AG04449 (cell line): ENCODE measurements around the gene MTMR1.

Experiments
- CTCF ChIA-PET: fragments of 350-600 bp; formaldehyde crosslinking; extraction: SDS; loops from one replicate; lab custom pipeline; 2021; ENCODE audit warnings: antibody characterized with exemption; lab: Yijun Ruan, JAX
- POLR2A ChIA-PET: fragments of 400-600, 350-600 bp; formaldehyde crosslinking; extraction: SDS; loops from one replicate; lab custom pipeline; 2020; ENCODE audit warnings: antibody characterized with exemption, inconsistent platforms; lab: Yijun Ruan, JAX
- DNase-seq: peaks from one replicate; pipeline ENCODE4 v3.0.0-alpha.2; 2010; ENCODE audit warnings: low read depth, low spot score
- H3K4me3 ChIP-seq: 2 replicates; pipeline ENCODE4 v1.5.1; 2011; ENCODE audit warnings: low read depth, mild to moderate bottlenecking, control low read depth, low read length
- TF ChIP-seq, protein P1 (sequence below): IDR thresholded peaks from one replicate; pipeline ENCODE4 v1.5.1; 2011; ENCODE audit warnings: mild to moderate bottlenecking, moderate library complexity, low read length, control low read depth, inconsistent platforms; ENCODE audit not compliant: insufficient read depth; ENCODE audit errors: missing control alignments

MTMR1 gene

DNA sequence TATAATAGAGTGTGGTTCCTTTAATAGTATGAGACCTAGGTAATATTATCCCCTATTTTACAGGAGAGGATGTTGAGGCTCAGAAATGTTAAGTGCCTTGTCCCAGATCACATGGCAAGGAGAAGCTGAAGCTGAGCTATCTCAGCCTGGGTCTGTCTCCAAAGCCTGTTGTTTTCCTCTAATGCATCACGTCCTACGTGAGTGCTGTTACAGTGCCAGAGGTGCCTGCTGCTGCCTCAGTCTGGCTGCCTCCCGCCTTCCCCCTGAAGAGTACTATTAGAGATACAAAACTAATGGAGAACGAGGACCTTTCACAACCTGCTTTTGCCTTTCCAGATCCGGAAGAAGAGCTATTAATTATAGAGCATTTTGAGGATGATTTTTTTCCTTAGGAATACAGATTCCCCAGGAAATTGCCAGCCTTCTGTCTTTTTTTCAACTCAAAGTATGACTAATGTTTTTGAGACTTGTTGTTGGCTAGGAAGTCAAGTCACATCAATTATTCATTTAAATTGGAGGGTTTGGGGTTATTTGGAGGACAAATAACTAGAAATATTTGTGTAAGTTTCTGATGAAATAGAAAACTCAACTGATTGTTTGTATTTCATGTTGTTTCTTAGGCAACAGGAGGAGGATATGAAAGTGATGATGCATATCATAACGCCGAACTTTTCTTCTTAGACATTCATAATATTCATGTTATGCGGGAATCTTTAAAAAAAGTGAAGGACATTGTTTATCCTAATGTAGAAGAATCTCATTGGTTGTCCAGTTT is 43.9 kb upstream of the MTMR1 start:
- POLR2A ChIA-PET = no interaction called here
- TF ChIP-seq, protein P1, sequence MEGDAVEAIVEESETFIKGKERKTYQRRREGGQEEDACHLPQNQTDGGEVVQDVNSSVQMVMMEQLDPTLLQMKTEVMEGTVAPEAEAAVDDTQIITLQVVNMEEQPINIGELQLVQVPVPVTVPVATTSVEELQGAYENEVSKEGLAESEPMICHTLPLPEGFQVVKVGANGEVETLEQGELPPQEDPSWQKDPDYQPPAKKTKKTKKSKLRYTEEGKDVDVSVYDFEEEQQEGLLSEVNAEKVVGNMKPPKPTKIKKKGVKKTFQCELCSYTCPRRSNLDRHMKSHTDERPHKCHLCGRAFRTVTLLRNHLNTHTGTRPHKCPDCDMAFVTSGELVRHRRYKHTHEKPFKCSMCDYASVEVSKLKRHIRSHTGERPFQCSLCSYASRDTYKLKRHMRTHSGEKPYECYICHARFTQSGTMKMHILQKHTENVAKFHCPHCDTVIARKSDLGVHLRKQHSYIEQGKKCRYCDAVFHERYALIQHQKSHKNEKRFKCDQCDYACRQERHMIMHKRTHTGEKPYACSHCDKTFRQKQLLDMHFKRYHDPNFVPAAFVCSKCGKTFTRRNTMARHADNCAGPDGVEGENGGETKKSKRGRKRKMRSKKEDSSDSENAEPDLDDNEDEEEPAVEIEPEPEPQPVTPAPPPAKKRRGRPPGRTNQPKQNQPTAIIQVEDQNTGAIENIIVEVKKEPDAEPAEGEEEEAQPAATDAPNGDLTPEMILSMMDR = no peak
- no peak overlapping the region for H3K4me3 ChIP-seq
- CTCF ChIA-PET = interaction anchor here (0.9 kb wide), 2 partner anchors 9 to 11 kb away, joined by 3 to 4 read pairs; no protein-coding TSS in a partner anchor
- peak; percentile 2 for DNase-seq

DNA sequence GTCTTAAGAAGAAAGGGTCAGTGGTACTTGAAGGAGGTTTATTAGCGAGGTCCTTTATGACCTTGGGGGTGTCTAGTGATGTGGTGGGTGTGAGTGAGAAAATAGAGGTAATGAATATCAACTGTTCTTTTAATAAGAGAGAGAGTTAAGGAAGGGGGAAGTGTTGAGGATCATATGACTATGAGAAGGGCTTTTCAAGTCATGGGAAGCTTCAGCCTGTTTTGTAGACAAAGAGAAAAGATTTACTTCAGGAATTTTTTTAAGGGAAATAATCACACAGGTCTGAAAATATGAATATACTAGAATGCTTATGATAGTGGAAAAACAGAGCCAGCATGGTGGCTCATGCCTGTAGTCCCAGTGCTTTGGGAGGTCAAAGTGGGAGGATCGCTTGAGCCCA is 41.3 kb upstream of the MTMR1 start:
- ChIA-PET POLR2A (no interaction called here), CTCF (no interaction called here)
- TF ChIP-seq, protein P1 = no peak
- no peak overlapping the region for H3K4me3 ChIP-seq
- no peak for DNase-seq

DNA sequence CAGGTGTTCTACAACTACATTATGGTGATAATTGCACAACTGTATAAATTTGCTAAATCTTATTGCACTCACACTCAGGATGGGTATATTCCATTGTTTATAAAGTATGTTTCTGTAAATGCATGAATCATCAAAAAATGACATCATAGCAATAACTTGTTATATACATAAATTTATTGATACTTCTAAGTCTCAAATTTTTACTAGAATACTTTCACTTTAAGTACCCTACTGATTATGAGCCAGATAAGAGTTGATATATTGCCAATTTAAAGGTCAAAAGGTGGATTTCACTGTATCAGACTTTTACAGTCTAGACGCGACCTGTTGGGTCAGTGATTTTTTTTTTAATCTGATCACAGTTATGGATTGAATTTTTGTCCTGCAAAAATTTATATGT is 37.4 kb upstream of the MTMR1 start:
- no peak for DNase-seq
- TF ChIP-seq, protein P1 = no peak
- ChIA-PET CTCF (no interaction called here), POLR2A (no interaction called here)
- H3K4me3 ChIP-seq = no peak overlapping the region

DNA sequence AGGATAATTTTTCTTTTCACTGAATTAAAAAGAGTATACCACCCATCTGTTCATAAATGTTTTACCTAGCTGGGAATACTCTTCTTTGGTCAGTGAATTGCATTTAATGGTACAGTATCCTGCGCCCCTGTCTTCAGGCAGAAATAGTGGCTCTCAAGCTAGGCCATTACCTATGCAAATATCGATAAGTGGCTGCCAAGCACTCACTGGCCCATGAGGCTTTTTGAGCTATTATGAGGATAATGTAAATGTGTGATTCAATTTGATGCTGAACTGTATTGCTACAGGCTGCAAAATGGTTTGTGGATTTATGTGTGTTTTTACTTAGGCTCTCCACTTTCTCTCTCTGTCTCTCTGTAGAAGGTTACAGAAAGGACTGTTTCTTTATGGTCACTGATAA is 30.1 kb upstream of the MTMR1 start:
- no peak for DNase-seq
- TF ChIP-seq, protein P1 = no peak
- ChIA-PET POLR2A (interaction anchor here (0.6 kb wide), 1 partner anchor 36 kb away, joined by 3 read pairs; no protein-coding TSS in a partner anchor), CTCF (no interaction called here)
- no peak overlapping the region for H3K4me3 ChIP-seq

DNA sequence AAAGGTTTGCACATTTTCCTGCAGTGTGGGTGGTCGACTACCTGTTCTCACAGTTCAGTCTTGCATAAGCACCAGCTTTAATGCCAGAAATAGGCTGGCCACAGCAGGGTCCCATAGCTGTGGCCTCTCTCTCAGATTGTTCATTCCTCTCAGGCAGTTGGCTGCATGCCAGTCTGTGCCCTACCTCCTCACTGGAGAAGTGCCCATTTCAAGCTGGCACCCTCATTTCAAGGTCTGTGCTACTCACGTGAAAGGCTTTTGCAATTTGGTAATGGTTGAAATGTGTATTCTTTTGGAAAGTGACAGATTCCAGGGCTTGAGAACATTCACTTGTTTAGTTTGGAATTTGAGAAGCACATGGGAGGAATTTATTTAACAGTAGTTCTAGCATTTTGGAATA is 28.9 kb upstream of the MTMR1 start:
- TF ChIP-seq, protein P1 = no peak
- no peak overlapping the region for H3K4me3 ChIP-seq
- no peak for DNase-seq
- ChIA-PET POLR2A (no interaction called here), CTCF (no interaction called here)

DNA sequence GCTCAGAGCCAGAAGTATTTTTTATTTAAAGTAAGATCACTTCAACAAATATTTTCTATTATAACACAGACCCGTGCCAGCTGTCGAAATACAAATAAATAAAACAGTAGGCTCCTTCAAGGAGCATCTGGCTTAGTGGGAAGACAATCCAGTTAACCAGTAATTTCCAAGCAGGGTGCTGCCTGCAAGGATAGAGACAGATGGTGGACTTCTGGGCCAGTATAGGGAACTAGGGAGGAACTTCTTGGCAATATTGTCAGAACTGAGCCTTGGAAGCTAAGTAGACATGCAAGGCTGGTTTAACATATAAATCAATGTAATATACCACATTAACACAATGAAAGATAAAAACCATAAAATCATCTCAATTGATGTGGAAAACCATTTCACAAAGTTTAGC is 17.0 kb upstream of the MTMR1 start:
- no peak overlapping the region for H3K4me3 ChIP-seq
- ChIA-PET POLR2A (no interaction called here), CTCF (no interaction called here)
- TF ChIP-seq, protein P1 = no peak
- DNase-seq = no peak
